SHP77 (cell line): ENCODE measurements around the gene OR2V1.
"Not testable (repeated sequence)": the region's sequence is repeated elsewhere in the genome, so short reads cannot be mapped to it uniquely, and the experiment has no call there.

Source experiments
- DNase-seq, 2 experiments: peaks; one replicate each; lab custom pipeline; 2025; lab: John Stamatoyannopoulos, UW

Gene OR2V1

GRCh38 chr5:181127907-181128626, 2.9 kb downstream of the OR2V1 start:
- no peak for DNase-seq

- DNase-seq = no peak
Measured at GRCh38 chr5:181127456-181127855, 3.5 kb downstream of the OR2V1 start.

- DNase-seq = no peak
Measured at GRCh38 chr5:181126841-181127240, 4.1 kb downstream of the OR2V1 start.

GRCh38 chr5:181124526-181124925, 6.4 kb downstream of the OR2V1 start:
- DNase-seq = no peak

GRCh38 chr5:181121675-181122561, 9.1 kb downstream of the OR2V1 start:
- DNase-seq = no peak

GRCh38 chr5:181120761-181121160, 10.2 kb downstream of the OR2V1 start:
- DNase-seq = no peak

GRCh38 chr5:181120306-181120705, 10.7 kb downstream of the OR2V1 start:
- DNase-seq = no peak

GRCh38 chr5:181119105-181119504, 11.9 kb downstream of the OR2V1 start:
- DNase-seq = no peak

GRCh38 chr5:181118369-181118768, 12.6 kb downstream of the OR2V1 start:
- DNase-seq = no peak

- no peak for DNase-seq
Measured at GRCh38 chr5:181114844-181115778, 15.9 kb downstream of the OR2V1 start.

GRCh38 chr5:181114284-181114843, 16.6 kb downstream of the OR2V1 start:
- DNase-seq = no peak

GRCh38 chr5:181113572-181113971, 17.4 kb downstream of the OR2V1 start:
- not testable (repeated sequence) for DNase-seq

GRCh38 chr5:181112476-181112875, 18.5 kb downstream of the OR2V1 start:
- no peak for DNase-seq

GRCh38 chr5:181111010-181111409, 20.0 kb downstream of the OR2V1 start:
- DNase-seq = no peak

- DNase-seq = no peak
Measured at GRCh38 chr5:181109489-181110013, 21.4 kb downstream of the OR2V1 start.

- no peak for DNase-seq
Measured at GRCh38 chr5:181108578-181109165, 22.3 kb downstream of the OR2V1 start.

GRCh38 chr5:181107699-181108098, 23.3 kb downstream of the OR2V1 start:
- DNase-seq = no peak

GRCh38 chr5:181105391-181106025, 25.5 kb downstream of the OR2V1 start:
- DNase-seq = no peak

GRCh38 chr5:181104606-181105390, 26.2 kb downstream of the OR2V1 start:
- not testable (repeated sequence) for DNase-seq

- DNase-seq = not testable (repeated sequence)
Measured at GRCh38 chr5:181104259-181104568, 26.8 kb downstream of the OR2V1 start.
